Mucosa of descending colon (tissue), 3 donors: ENCODE data around the gene CAMK2N2. TPM values are rescaled to one million over a fixed set of nuclear protein-coding genes. Genes with fewer than 3 reads are reported as not detected.

Experiments
- ATAC-seq: fragments of 200-7000 bp; cut with Tn5 transposase; one replicate; pipeline ENCODE4 v1.9.1; 2020; ENCODE audit warnings: mild to moderate bottlenecking, moderate library complexity
- DNase-seq, 3 donors: peaks; one replicate each; pipeline ENCODE4 v3.0.0-alpha.2; 2020
- H3K36me3 ChIP-seq: fragments of 200-600 bp; one replicate; pipeline ENCODE4 v1.8.0; 2021; ENCODE audit warnings: low read depth, mild to moderate bottlenecking
- H3K4me1 ChIP-seq: fragments of 200-600 bp; one replicate; pipeline ENCODE4 v1.8.0; 2021; ENCODE audit warnings: low read depth, mild to moderate bottlenecking
- H3K4me3 ChIP-seq: fragments of 200-600 bp; one replicate; pipeline ENCODE4 v1.8.0; 2021; ENCODE audit warnings: mild to moderate bottlenecking
- H3K9me3 ChIP-seq: fragments of 200-600 bp; one replicate; pipeline ENCODE4 v1.8.0; 2021; ENCODE audit warnings: mild to moderate bottlenecking
- intact Hi-C, 2 donors: fragments of 100-400 bp; cut with DNase I in 1 of 2; cut with micrococcal nuclease in 1 of 2; formaldehyde crosslinking; loops; one replicate each; pipeline versions ENCODE4 v1.11.0 to v1.11.1; 2022; cut with DNase I, micrococcal nuclease
- total RNA-seq, 3 donors: library from RNA; stranded (reverse); fragmentation: NEBNext Ultra II Directional in 2 of 3; extraction: Animal tissue kit (Norgen Biotek cat#: 25700) in 2 of 3; gene quantifications; one replicate each; pipeline versions ENCODE4 v1.2.1 to v1.2.4, GENCODE V29; 2021 to 2023
- TF ChIP-seq, protein P1 (sequence below): fragments of 200-600 bp; IDR thresholded peaks from one replicate; pipeline ENCODE4 v1.8.0; 2022; ENCODE audit warnings: antibody characterized with exemption, mild to moderate bottlenecking
- donor health status: DM: no; HTN: no; CAD: no; lungs with moderate emphysema.
- donor health status: DM: no; HTN: no; CAD: no.
- donor health status: DM: no; HTN: yes; CAD: no.

The CAMK2N2 gene
- total RNA-seq, 3 donors from 2014 or later = 0.95 TPM; not detected in 2

DNA sequence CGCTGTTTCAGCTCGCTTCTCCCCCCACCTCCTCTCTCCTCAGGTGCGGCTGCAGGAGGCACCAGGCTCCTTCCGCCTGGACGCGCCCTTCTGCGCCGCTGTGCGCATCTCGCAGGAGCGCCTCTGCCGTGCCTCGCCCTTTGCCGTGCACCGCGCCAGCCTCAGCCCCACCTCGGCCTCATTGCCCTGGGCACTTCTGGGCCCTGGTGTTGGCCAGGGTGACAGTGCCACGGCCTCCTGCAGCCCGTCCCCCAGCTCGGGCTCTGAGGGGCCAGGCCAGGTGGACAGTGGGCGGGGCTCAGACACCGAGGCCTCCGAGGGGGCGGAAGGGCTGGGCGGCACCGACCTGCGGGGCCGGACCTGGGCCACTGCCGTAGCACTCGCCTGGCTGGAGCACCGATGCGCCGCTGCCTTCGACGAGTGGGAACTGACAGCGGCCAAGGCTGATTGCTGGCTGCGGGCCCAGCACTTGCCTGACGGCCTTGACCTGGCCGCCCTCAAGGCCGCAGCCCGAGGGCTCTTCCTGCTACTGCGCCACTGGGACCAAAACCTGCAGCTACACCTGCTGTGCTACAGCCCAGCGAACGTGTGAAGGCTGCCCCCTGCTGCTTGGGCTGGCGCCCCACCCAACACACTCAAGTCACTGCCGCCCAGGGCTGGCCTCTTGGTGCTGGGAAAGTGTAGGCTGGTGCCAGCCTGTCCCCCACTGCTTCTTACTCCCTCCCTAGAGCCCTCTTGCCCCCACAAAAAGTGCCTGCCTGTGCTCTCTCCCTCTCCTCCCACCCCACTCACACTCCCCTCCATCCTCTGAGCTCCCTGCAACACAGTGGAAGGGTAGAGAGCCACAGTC is 19.7 kb downstream of the CAMK2N2 start:
- TF ChIP-seq, protein P1, sequence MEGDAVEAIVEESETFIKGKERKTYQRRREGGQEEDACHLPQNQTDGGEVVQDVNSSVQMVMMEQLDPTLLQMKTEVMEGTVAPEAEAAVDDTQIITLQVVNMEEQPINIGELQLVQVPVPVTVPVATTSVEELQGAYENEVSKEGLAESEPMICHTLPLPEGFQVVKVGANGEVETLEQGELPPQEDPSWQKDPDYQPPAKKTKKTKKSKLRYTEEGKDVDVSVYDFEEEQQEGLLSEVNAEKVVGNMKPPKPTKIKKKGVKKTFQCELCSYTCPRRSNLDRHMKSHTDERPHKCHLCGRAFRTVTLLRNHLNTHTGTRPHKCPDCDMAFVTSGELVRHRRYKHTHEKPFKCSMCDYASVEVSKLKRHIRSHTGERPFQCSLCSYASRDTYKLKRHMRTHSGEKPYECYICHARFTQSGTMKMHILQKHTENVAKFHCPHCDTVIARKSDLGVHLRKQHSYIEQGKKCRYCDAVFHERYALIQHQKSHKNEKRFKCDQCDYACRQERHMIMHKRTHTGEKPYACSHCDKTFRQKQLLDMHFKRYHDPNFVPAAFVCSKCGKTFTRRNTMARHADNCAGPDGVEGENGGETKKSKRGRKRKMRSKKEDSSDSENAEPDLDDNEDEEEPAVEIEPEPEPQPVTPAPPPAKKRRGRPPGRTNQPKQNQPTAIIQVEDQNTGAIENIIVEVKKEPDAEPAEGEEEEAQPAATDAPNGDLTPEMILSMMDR = peak; percentile 43
- H3K4me3 ChIP-seq = no peak overlapping the region
- no peaks in the 10 kb centered on the region for H3K4me1 ChIP-seq
- H3K9me3 ChIP-seq = no peaks in the 10 kb centered on the region
- ATAC-seq (peak; percentile 93), DNase-seq (peak; percentile 80 to 84 (median 83))
- intact Hi-C loops = no loop called here
- no peaks in the 10 kb centered on the region for H3K36me3 ChIP-seq

DNA sequence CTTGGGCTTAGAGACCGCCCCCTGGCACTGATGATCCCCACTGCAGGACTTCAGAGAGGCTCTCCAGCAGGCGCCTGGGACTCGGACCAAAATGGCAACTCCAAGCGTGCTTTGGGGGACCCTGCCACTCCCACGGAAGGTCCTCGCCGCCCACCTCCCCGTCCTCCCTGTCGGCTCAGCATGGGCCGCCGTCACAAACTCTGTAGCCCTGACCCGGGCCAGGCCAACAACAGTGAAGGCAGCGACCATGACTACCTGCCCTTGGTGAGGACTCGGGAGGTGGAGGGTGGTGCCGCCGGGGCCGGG is 20.3 kb downstream of the CAMK2N2 start:
- H3K9me3 ChIP-seq = no peaks in the 10 kb centered on the region
- no peak overlapping the region for H3K4me3 ChIP-seq
- intact Hi-C loops = no loop called here
- no peaks in the 10 kb centered on the region for H3K4me1 ChIP-seq
- H3K36me3 ChIP-seq = no peaks in the 10 kb centered on the region
- TF ChIP-seq, protein P1 = no peak
- DNase-seq (no peak), ATAC-seq (no peak)

DNA sequence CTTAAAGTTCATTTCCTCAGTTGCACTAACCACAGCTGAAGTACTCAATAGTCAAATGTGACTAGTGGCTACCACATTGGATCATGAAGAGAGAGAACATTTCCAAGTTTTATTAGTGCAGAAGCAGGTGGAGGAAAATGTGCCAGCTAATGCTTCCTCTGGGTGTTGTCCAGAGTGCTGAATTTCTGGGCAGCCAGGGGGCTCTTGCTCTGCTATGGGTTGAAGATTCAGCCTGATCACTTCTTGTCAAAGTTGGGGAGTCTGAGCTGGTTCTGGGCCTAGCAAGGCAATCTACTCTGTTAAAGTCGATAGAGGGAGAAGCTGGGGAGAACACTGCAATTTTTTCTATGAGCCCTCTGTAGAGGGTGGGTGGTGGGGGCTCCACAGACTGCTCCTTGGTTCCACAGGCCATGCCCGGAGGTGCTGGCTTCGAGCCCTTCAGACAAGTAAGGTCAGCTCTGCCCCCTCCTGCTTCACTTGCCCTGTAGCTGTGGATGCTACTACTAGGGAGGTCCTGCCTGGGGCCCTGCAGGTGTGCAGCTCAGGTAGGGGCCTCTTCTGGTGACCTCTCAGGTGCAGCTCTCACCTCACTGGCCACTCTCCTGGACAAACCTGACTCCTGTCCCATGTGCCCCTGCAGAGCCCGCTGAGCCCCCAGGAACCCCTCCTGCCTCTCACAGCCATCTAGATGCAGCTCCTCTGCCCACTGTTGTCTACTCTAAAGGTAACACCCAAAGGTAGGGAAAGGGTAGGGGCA is 20.8 kb downstream of the CAMK2N2 start:
- DNase-seq (peak in 1 of 3 donors; percentile 4), ATAC-seq (no peak)
- Histone ChIP-seq H3K36me3 (no peaks in the 10 kb centered on the region), H3K9me3 (no peaks in the 10 kb centered on the region), H3K4me1 (no peaks in the 10 kb centered on the region), H3K4me3 (no peak overlapping the region)
- TF ChIP-seq, protein P1 = no peak
- intact Hi-C loops = no loop called here

DNA sequence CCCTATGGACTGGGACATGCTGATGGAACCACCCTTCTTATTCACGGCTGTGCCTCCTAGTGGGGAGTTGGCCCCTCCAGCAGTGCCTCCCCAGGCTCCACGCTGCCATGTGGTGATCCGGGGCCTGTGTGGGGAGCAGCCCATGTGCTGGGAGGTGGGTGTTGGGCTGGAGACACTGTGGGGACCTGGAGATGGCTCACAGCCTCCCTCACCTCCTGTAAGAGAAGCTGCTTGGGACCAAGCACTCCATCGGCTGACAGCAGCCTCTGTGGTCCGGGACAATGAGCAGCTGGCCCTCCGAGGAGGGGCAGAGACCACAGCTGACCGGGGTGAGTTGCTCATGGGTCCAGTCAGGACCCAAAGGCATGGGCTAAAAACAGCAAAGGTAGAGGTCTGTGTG is 21.6 kb downstream of the CAMK2N2 start:
- H3K9me3 ChIP-seq = no peaks in the 10 kb centered on the region
- DNase-seq = no peak
- intact Hi-C loops = no loop called here
- H3K36me3 ChIP-seq = no peaks in the 10 kb centered on the region
- no peaks in the 10 kb centered on the region for H3K4me1 ChIP-seq
- TF ChIP-seq, protein P1 = no peak
- no peak overlapping the region for H3K4me3 ChIP-seq
- no peak for ATAC-seq

DNA sequence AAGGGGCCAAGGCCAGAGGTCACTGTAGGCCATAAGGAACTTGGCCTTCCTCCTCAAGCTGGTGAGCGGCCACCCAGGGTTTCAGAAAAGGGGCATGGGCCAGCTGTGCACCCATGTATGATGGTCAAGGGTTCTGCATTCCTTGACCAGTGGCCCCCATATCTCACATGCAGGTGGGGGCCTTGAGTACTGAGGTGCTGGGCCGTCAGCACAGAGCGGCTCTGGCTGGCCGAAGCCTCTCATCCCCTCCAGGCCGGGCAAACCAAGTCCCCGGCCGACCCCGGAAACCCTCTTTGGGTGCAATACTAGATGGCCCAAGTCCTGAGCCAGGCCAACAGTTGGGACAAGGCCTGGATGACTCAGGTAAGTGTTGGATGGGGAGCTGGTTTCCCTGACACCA is 22.1 kb downstream of the CAMK2N2 start:
- H3K4me1 ChIP-seq = no peaks in the 10 kb centered on the region
- intact Hi-C loops = no loop called here
- ATAC-seq (no peak), DNase-seq (peak in 1 of 3 donors; percentile 46)
- H3K9me3 ChIP-seq = no peaks in the 10 kb centered on the region
- H3K4me3 ChIP-seq = no peak overlapping the region
- no peaks in the 10 kb centered on the region for H3K36me3 ChIP-seq
- TF ChIP-seq, protein P1 = no peak
